Spleen (tissue), 11 donors: Measurements from ENCODE around the gene NEURL1. TPM values are rescaled to one million over a fixed set of nuclear protein-coding genes. Genes with fewer than 3 reads are reported as not detected.

Source experiments
- DNase-seq: peaks from one replicate; pipeline ENCODE4 v3.0.0-alpha.2; 2020
- H3K27ac ChIP-seq, 8 donors: fragments of 200-600 bp; sonication (generic) in 7 of 8; 1 replicate in 4 of 8; 2 replicates in 4 of 8; pipeline versions ENCODE4 v1.5.0 to v1.8.0; 2016 to 2021; ENCODE audit warnings: inconsistent platforms in 4 of 8, mild to moderate bottlenecking in 4 of 8, moderate library complexity in 1 of 8
- H3K27me3 ChIP-seq, 7 donors: fragments of 200-600 bp; sonication (generic) in 6 of 7; replicated peaks in 1 of 7; 1 replicate in 4 of 7; 2 replicates in 3 of 7; pipeline versions ENCODE4 v1.5.0 to v1.8.0; 2016 to 2021; ENCODE audit warnings: inconsistent platforms in 3 of 7, mild to moderate bottlenecking in 1 of 7
- H3K36me3 ChIP-seq, 6 donors: fragments of 200-600 bp; sonication (generic) in 5 of 6; 1 replicate in 4 of 6; 2 replicates in 2 of 6; pipeline versions ENCODE4 v1.5.0 to v1.8.0; 2016 to 2021; ENCODE audit warnings: inconsistent platforms in 2 of 6
- H3K4me1 ChIP-seq, 6 donors: fragments of 200-600 bp; sonication (generic) in 5 of 6; 1 replicate in 3 of 6; 2 replicates in 3 of 6; pipeline versions ENCODE4 v1.5.0 to v1.8.0; 2016 to 2021; ENCODE audit warnings: inconsistent platforms in 3 of 6
- H3K4me3 ChIP-seq, 8 donors: fragments of 200-600 bp; sonication (generic) in 7 of 8; 1 replicate in 4 of 8; 2 replicates in 4 of 8; pipeline versions ENCODE4 v1.5.0 to v1.8.0; 2016 to 2021; ENCODE audit warnings: inconsistent platforms in 4 of 8, mild to moderate bottlenecking in 4 of 8, moderate library complexity in 2 of 8
- H3K9me3 ChIP-seq, 8 donors: fragments of 200-600 bp; sonication (generic) in 7 of 8; 1 replicate in 4 of 8; 2 replicates in 4 of 8; pipeline versions ENCODE4 v1.5.0 to v1.8.0; 2016 to 2021; ENCODE audit warnings: inconsistent platforms in 4 of 8
- POLR2A ChIP-seq, 3 donors: fragments of 450-650 bp; IDR thresholded peaks; one replicate each; pipeline ENCODE4 v1.5.1; 2017; ENCODE audit warnings: antibody characterized with exemption in 3 of 3, mild to moderate bottlenecking in 1 of 3
- POLR2AphosphoS5 ChIP-seq, 3 donors: sonication (generic); formaldehyde crosslinking; IDR thresholded peaks; one replicate each; pipeline ENCODE4 v1.5.1; 2017; ENCODE audit warnings: antibody characterized with exemption in 3 of 3
- WGBS, 5 donors: extraction: QIAGEN DNeasy Blood & Tissue Kit in 3 of 5; methylation state at CpG; one replicate each; pipeline versions ENCODE4 v1.1.5 to v1.1.7; 2013 to 2018; 5-methylcytosine and 5-hydroxymethylcytosine counted together
- intact Hi-C: fragments of 100-400 bp; cut with DNase I; formaldehyde crosslinking; loops from one replicate; pipeline ENCODE4 v1.15.0; 2023; ENCODE audit warnings: low total_unique reads
- polyA plus RNA-seq, 3 donors: library from polyadenylated mRNA; stranded (reverse); fragments of 200-250 nt; gene quantifications; one replicate each; pipeline ENCODE4 v1.2.1, GENCODE V29; 2013
- total RNA-seq, 7 donors: library from RNA; depleted of rRNA in 3 of 7; stranded (reverse); fragments of >200 nt in 3 of 7; fragmentation: NEBNext Ultra II Directional in 4 of 7; extraction: Animal tissue kit (Norgen Biotek cat#: 25700) in 4 of 7; gene quantifications; one replicate each; pipeline versions ENCODE4 v1.1.0 to v1.2.1, GENCODE V29; 2016 to 2021
- TF ChIP-seq, protein P1 (sequence below), 11 experiments: fragments of 200-600 bp in 7 of 11; fragments of 450-650 bp in 4 of 11; sonication (generic) in 4 of 11; IDR thresholded peaks in 8 of 11; conservative IDR thresholded peaks in 3 of 11; 1 replicate in 7 of 11; 2 replicates in 4 of 11; pipeline versions ENCODE4 v1.4.0 to v1.8.0; 2016 to 2021; ENCODE audit warnings: antibody characterized with exemption in 11 of 11, inconsistent platforms in 4 of 11, mild to moderate bottlenecking in 1 of 11
- donor health status: healthy with polysubstance abuse.
- donor health status: DM: no; HTN: no; CAD: no; lungs with moderate emphysema.
- donor health status: DM: no; HTN: no; CAD: no.
- donor health status: Bipolar disorder and iron deficiency.
- donor health status: healthy.
- donor health status: DM: no; HTN: no; CAD: no.
- donor health status: DM: yes; HTN: yes; CAD: no.

The NEURL1 gene
- total and polyA plus RNA-seq, 10 donors, result 0.43 to 3.6 (median 2.3) TPM

DNA sequence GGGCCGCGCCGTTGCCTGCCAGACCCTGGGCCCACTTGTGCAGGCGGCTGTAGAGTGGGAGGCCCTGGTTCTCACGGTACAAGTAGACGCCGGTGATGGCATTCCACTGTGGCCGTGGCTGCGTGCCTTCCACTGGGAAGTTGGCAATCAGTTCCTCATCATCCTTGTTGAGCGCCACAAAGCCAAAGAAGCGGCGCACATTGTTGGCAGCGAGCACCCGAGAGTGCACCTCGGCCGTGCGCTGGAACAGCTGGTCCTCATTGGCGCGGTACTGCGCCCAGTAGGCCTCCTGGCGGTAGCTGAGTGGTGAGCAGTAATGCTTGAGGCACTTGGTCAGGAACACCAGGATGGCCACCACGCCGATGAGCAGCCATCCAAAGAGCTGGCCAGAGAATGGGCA lies 46.3 kb upstream of the NEURL1 start:
- H3K4me1 ChIP-seq, result peaks cover 47 to 93% (median 81%) of the 10 kb centered on the region in 6 donors

DNA sequence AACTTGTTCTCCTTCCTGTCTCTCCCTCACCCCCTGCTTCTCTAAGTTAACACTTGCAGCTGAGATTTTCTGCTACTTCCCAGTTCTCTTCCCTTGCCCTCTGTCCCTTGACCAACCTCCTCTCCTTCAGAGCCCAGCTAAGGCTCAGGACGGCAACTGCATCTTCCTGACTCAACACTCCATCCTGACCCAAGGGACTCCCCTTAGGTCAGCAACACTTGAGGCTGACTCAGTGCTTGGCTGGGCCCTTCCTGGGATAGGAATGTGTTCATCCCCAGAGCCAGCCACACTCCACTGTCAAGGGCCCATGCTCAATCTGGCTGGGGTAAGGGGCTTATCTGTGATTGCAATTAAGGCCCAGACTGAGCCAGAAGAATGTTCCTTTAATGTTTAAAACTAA lies 44.8 kb upstream of the NEURL1 start:
- no peaks in the 10 kb centered on the region for H3K9me3 ChIP-seq
- 37 to 64% (median 53%) methylated on average over 1 of the region's 1 CpG for WGBS, 5 donors
- TF ChIP-seq POLR2AphosphoS5 (IDR thresholded peaks at IDR 0.05) (peak in 1 of 3 donors; percentile 22), POLR2A (IDR thresholded peaks at IDR 0.05) (no peak)
- TF ChIP-seq, protein P1, sequence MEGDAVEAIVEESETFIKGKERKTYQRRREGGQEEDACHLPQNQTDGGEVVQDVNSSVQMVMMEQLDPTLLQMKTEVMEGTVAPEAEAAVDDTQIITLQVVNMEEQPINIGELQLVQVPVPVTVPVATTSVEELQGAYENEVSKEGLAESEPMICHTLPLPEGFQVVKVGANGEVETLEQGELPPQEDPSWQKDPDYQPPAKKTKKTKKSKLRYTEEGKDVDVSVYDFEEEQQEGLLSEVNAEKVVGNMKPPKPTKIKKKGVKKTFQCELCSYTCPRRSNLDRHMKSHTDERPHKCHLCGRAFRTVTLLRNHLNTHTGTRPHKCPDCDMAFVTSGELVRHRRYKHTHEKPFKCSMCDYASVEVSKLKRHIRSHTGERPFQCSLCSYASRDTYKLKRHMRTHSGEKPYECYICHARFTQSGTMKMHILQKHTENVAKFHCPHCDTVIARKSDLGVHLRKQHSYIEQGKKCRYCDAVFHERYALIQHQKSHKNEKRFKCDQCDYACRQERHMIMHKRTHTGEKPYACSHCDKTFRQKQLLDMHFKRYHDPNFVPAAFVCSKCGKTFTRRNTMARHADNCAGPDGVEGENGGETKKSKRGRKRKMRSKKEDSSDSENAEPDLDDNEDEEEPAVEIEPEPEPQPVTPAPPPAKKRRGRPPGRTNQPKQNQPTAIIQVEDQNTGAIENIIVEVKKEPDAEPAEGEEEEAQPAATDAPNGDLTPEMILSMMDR (IDR thresholded peaks at IDR 0.05 in 8 of 11, conservative IDR thresholded peaks at IDR 0.05 in 3 of 11), result no peak
- peaks cover 0 to 7% (median 0%) of the 10 kb centered on the region in 7 donors for H3K27me3 ChIP-seq
- no peak for DNase-seq
- intact Hi-C loops, result no loop called here
- peak overlapping the region in 6 of 8 donors; percentile 22 to 92 (median 90) for H3K27ac ChIP-seq
- H3K4me1 ChIP-seq, result peaks cover 52 to 98% (median 88%) of the 10 kb centered on the region in 6 donors
- peak overlapping the region in 3 of 8 donors; percentile 2 to 89 (median 82) for H3K4me3 ChIP-seq
- peaks cover 2 to 69% (median 51%) of the 10 kb centered on the region in 6 donors for H3K36me3 ChIP-seq

More for the DNA sequence above, 46.3 kb upstream of the NEURL1 start:
- Histone ChIP-seq H3K27ac (peak overlapping the region in 6 of 8 donors; percentile 74 to 92 (median 88)), H3K9me3 (no peaks in the 10 kb centered on the region), H3K36me3 (peaks cover 2 to 84% (median 65%) of the 10 kb centered on the region in 6 donors), H3K27me3 (peaks cover 0 to 7% (median 0%) of the 10 kb centered on the region in 7 donors), H3K4me3 (no peak overlapping the region)
- 93 to 98% (median 96%) methylated on average over 12 to 23 of the region's 23 CpGs for WGBS, 5 donors
- no peak for DNase-seq
- intact Hi-C loops, result no loop called here
- TF ChIP-seq POLR2A (IDR thresholded peaks at IDR 0.05) (no peak), POLR2AphosphoS5 (IDR thresholded peaks at IDR 0.05) (peak; percentile 7 to 74 (median 36))

DNA sequence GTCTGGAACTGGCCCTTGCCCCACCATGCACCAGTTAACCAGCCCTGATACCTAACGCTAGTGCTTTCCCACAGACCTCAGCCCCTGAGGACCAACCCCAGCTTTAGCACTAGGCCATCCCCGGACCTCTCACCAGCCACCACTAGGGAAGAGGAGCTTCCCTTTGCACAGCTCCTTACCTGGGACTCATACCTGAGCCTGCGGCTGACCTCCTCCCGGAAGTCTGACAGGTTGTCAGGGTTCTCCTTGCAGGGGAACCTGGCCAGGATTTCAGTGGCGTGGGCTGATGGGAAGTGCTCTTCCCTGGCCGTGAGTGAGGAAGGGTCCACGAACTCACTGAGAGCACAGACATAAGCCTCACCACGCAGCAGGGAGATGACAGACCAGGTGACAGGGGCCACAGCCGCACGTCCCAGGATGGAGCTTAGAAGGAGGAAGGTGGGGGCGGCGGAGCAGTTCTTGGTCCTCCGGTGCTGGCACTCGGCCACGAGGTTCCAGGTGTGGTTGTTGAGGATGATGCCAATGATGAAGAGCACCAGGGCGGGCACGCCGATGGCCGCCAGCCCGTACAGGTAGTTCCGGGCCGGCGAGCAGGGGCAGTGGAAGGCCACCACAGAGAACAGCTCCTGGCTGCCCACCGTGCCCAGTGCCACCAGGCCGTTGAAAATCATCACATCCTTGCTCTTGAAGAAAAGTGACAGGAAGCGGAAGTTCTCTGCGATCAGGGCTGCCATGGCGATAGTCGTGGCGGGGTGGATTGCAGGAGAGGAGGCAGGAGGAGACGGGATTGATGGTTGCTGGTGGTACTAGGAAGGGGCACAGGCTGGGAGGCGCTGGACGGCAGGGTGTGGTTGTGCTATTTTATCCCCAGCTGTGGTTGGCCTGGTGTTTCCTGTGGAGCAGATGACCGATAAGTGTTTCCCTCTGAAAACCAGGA lies 44.0 kb upstream of the NEURL1 start:
- DNase-seq, result no peak
- intact Hi-C loops, result loop anchor here (5.0 kb wide), 1 partner anchor 32 kb away; no protein-coding TSS in a partner anchor
- H3K36me3 ChIP-seq, result peaks cover 0 to 61% (median 44%) of the 10 kb centered on the region in 6 donors
- peak overlapping the region in 5 of 8 donors; percentile 70 to 89 (median 82) for H3K4me3 ChIP-seq
- 74 to 84% (median 80%) methylated on average over 34 of the region's 34 CpGs for whole genome bisulfite sequencing, 5 donors
- H3K27ac ChIP-seq, result peak overlapping the region; percentile 4 to 92 (median 90)
- H3K9me3 ChIP-seq, result no peaks in the 10 kb centered on the region
- peaks cover 49 to 95% (median 82%) of the 10 kb centered on the region in 6 donors for H3K4me1 ChIP-seq
- peaks cover 0 to 7% (median 0%) of the 10 kb centered on the region in 7 donors for H3K27me3 ChIP-seq
- no peak for TF ChIP-seq POLR2A (IDR thresholded peaks at IDR 0.05)
- TF ChIP-seq, protein P1 (IDR thresholded peaks at IDR 0.05 in 8 of 11, conservative IDR thresholded peaks at IDR 0.05 in 3 of 11), result no peak
- peak in 2 of 3 donors; percentile 22 to 56 for TF ChIP-seq POLR2AphosphoS5 (IDR thresholded peaks at IDR 0.05)

DNA sequence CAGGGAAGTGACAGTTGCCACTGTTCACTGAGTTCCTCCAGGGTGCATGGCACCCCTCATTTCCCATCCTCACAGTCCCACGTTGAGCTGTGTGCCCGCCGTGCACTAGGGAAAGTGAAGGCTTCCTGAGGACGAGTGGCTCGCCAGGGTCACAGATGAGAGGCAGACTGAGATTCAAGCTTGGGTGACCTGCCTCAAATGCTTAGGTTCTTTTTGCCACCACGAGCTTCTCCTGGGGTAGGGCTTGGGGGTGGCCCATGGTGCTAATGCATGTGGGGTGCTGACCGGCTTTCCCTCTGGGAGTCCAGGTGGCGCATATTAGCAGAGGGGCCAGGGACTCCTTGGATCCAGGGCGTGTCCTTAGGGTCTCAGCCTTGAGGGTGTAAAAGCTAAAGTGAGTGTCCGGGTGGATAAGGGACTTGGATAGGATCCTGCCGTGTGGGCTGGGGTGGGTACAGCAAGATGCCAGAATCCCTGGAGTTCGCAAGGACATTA lies 43.3 kb upstream of the NEURL1 start:
- DNase-seq, result no peak
- WGBS, 5 donors, result 62 to 85% (median 70%) methylated on average over 10 to 12 of the region's 12 CpGs
- H3K4me3 ChIP-seq, result peak overlapping the region in 7 of 8 donors; percentile 69 to 89 (median 82)
- peaks cover 46 to 87% (median 75%) of the 10 kb centered on the region in 6 donors for H3K4me1 ChIP-seq
- peaks cover 0 to 7% (median 0%) of the 10 kb centered on the region in 7 donors for H3K27me3 ChIP-seq
- no peaks in the 10 kb centered on the region for H3K9me3 ChIP-seq
- H3K27ac ChIP-seq, result peak overlapping the region; percentile 53 to 92 (median 90)
- TF ChIP-seq POLR2A (IDR thresholded peaks at IDR 0.05), result no peak
- TF ChIP-seq, protein P1 (IDR thresholded peaks at IDR 0.05 in 8 of 11, conservative IDR thresholded peaks at IDR 0.05 in 3 of 11), result no peak
- TF ChIP-seq POLR2AphosphoS5 (IDR thresholded peaks at IDR 0.05), result no peak
- intact Hi-C loops, result loop anchor here (5.0 kb wide), 1 partner anchor 33 kb away; no protein-coding TSS in a partner anchor
- peaks cover 0 to 54% (median 36%) of the 10 kb centered on the region in 6 donors for H3K36me3 ChIP-seq
